Measurements from ENCODE around the gene INPPL1.

Gene INPPL1

DNA sequence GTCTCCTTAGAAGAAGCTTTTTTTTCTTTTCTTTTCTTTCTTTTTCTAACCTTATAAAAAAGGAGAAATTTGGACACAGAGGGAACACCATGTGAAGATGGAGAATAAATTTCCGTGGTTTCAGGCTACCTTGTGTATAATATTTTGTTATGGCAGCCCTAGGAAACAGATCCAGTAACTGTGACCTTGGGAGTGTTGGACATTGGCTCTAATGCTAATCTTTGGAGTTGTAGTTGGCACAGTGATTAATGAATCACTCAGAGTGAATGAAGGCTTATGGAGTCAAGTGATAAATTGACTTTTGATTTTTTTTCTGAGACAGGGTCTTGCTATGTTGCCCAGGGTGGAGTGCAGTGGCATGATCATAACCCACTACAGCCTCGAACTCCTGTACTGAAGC is 34.9 kb downstream of the INPPL1 start:
- Histone ChIP-seq H3K4me3 (ENCODE audit: low read length in 2 of 2) (no peak overlapping the region), H4K91ac (ENCODE audit: low read depth, low read length, poor library complexity) (no peak overlapping the region), H3K23ac (ENCODE audit: low read depth, low read length, poor library complexity) (no peak overlapping the region), H3K14ac (ENCODE audit: low read length) (no peak overlapping the region), H3K4me2 (ENCODE audit: insufficient read depth, low read length, poor library complexity, severe bottlenecking) (no peak overlapping the region), H3K79me1 (ENCODE audit: low read depth, low read length) (no peaks in the 10 kb centered on the region), H2BK120ac (ENCODE audit: low read depth, low read length) (no peak overlapping the region), H3K27me3 (ENCODE audit: control insufficient read depth in 3 of 3, insufficient read depth in 3 of 3, low read depth in 1 of 3, low read length in 3 of 3) (peaks cover 0 to 3% (median 1%) of the 10 kb centered on the region in 3 experiments), H3K9ac (ENCODE audit: low read depth, low read length, poor library complexity) (no peak overlapping the region), H3K18ac (ENCODE audit: low read length) (no peak overlapping the region), H3K36me3 (replicated peaks in 1 of 2; ENCODE audit: control insufficient read depth in 2 of 2, insufficient read depth in 2 of 2, low read length in 2 of 2) (no peaks in the 10 kb centered on the region), H3K9me3 (replicated peaks in 1 of 2; ENCODE audit: control insufficient read depth in 2 of 2, insufficient read depth in 1 of 2, low read depth in 1 of 2, low read length in 2 of 2) (no peaks in the 10 kb centered on the region), H4K8ac (ENCODE audit: low read depth, low read length) (no peak overlapping the region), H3K4ac (ENCODE audit: low read length) (no peak overlapping the region), H3K4me1 (ENCODE audit: control insufficient read depth in 2 of 2, insufficient read depth in 1 of 2, low read depth in 1 of 2, low read length in 2 of 2) (no peaks in the 10 kb centered on the region), H2BK15ac (ENCODE audit: low read length) (no peak overlapping the region), H2BK5ac (ENCODE audit: low read length) (no peak overlapping the region), H2AK5ac (ENCODE audit: low read depth, low read length) (no peak overlapping the region), H3K27ac (replicated peaks; ENCODE audit: low read length) (no peak overlapping the region), H2BK12ac (ENCODE audit: low read length) (no peak overlapping the region), H2AFZ (ENCODE audit: low read length) (no peak overlapping the region)
- no CpG with 5 or more reads among the region's 2 CpGs for WGBS, 2 donors (ENCODE audit: extremely low coverage in 2 of 2, insufficient read length in 2 of 2, insufficient replicate concordance in 1 of 2)
- DNase-seq (ENCODE audit: low spot score) = no peak

DNA sequence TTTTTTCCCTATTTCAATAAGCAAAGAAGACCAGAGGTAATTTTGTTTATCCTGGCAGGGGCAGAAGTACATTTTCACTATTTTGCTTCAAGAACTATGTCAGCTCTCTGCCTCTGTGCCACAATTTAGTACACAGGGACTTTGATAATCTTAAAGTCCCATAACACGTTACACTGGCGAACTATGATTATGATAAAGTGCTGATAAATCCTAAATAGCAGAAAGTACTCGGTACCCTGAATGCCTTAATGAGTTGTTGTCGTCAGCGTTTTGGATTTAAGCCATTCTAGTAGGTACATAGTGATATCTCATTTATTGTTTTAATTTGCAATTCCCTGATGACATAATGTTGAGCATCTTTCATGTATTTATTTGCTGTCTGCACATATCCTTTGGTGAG is 36.0 kb downstream of the INPPL1 start:
- Histone ChIP-seq H3K4ac (ENCODE audit: low read length) (no peak overlapping the region), H3K4me2 (ENCODE audit: insufficient read depth, low read length, poor library complexity, severe bottlenecking) (no peak overlapping the region), H3K36me3 (replicated peaks in 1 of 2; ENCODE audit: control insufficient read depth in 2 of 2, insufficient read depth in 2 of 2, low read length in 2 of 2) (no peaks in the 10 kb centered on the region), H4K8ac (ENCODE audit: low read depth, low read length) (no peak overlapping the region), H3K4me1 (ENCODE audit: control insufficient read depth in 2 of 2, insufficient read depth in 1 of 2, low read depth in 1 of 2, low read length in 2 of 2) (no peaks in the 10 kb centered on the region), H2AFZ (ENCODE audit: low read length) (no peak overlapping the region), H3K9me3 (replicated peaks in 1 of 2; ENCODE audit: control insufficient read depth in 2 of 2, insufficient read depth in 1 of 2, low read depth in 1 of 2, low read length in 2 of 2) (no peaks in the 10 kb centered on the region), H2AK5ac (ENCODE audit: low read depth, low read length) (no peak overlapping the region), H2BK120ac (ENCODE audit: low read depth, low read length) (no peak overlapping the region), H3K18ac (ENCODE audit: low read length) (no peak overlapping the region), H3K4me3 (ENCODE audit: low read length in 2 of 2) (no peak overlapping the region), H2BK5ac (ENCODE audit: low read length) (no peak overlapping the region), H3K27me3 (ENCODE audit: control insufficient read depth in 3 of 3, insufficient read depth in 3 of 3, low read depth in 1 of 3, low read length in 3 of 3) (peaks cover 0 to 3% (median 1%) of the 10 kb centered on the region in 3 experiments), H2BK12ac (ENCODE audit: low read length) (no peak overlapping the region), H3K27ac (replicated peaks; ENCODE audit: low read length) (no peak overlapping the region), H3K14ac (ENCODE audit: low read length) (no peak overlapping the region), H3K9ac (ENCODE audit: low read depth, low read length, poor library complexity) (no peak overlapping the region), H2BK15ac (ENCODE audit: low read length) (no peak overlapping the region), H4K91ac (ENCODE audit: low read depth, low read length, poor library complexity) (no peak overlapping the region), H3K23ac (ENCODE audit: low read depth, low read length, poor library complexity) (no peak overlapping the region), H3K79me1 (ENCODE audit: low read depth, low read length) (no peaks in the 10 kb centered on the region)
- no CpG with 5 or more reads among the region's 5 CpGs for WGBS, 2 donors (ENCODE audit: extremely low coverage in 2 of 2, insufficient read length in 2 of 2, insufficient replicate concordance in 1 of 2)
- no peak for DNase-seq (ENCODE audit: low spot score)

DNA sequence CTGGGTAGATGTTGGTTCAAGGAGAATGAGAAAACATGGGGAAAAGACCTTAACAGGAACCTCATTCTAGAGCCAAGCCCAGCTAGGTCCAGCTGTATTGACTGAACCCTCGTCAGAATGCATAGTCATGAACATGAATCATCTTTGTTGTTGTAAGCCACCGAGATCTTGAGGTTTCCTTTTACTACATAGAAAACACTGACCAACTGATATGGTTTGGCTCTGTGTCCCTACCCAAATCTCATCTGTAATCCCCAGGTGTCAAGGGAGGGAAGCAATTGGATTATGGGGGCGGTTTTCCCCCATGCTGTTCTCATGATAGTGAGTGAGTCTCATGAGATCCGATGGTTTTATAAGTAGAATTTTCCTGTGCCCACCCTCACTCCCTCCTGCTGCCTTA is 38.8 kb downstream of the INPPL1 start:
- Histone ChIP-seq H3K4me1 (ENCODE audit: control insufficient read depth in 2 of 2, insufficient read depth in 1 of 2, low read depth in 1 of 2, low read length in 2 of 2) (no peaks in the 10 kb centered on the region), H2BK5ac (ENCODE audit: low read length) (no peak overlapping the region), H3K36me3 (replicated peaks in 1 of 2; ENCODE audit: control insufficient read depth in 2 of 2, insufficient read depth in 2 of 2, low read length in 2 of 2) (no peaks in the 10 kb centered on the region), H3K27me3 (ENCODE audit: control insufficient read depth in 3 of 3, insufficient read depth in 3 of 3, low read depth in 1 of 3, low read length in 3 of 3) (peaks cover 0 to 7% (median 1%) of the 10 kb centered on the region in 3 experiments), H3K23ac (ENCODE audit: low read depth, low read length, poor library complexity) (no peak overlapping the region), H3K18ac (ENCODE audit: low read length) (no peak overlapping the region), H3K9ac (ENCODE audit: low read depth, low read length, poor library complexity) (no peak overlapping the region), H4K91ac (ENCODE audit: low read depth, low read length, poor library complexity) (no peak overlapping the region), H3K4me3 (ENCODE audit: low read length in 2 of 2) (no peak overlapping the region), H2BK12ac (ENCODE audit: low read length) (no peak overlapping the region), H2AK5ac (ENCODE audit: low read depth, low read length) (no peak overlapping the region), H3K4me2 (ENCODE audit: insufficient read depth, low read length, poor library complexity, severe bottlenecking) (no peak overlapping the region), H3K27ac (replicated peaks; ENCODE audit: low read length) (no peak overlapping the region), H3K14ac (ENCODE audit: low read length) (no peak overlapping the region), H3K4ac (ENCODE audit: low read length) (no peak overlapping the region), H2AFZ (ENCODE audit: low read length) (no peak overlapping the region), H3K9me3 (replicated peaks in 1 of 2; ENCODE audit: control insufficient read depth in 2 of 2, insufficient read depth in 1 of 2, low read depth in 1 of 2, low read length in 2 of 2) (no peaks in the 10 kb centered on the region), H3K79me1 (ENCODE audit: low read depth, low read length) (no peaks in the 10 kb centered on the region), H2BK15ac (ENCODE audit: low read length) (no peak overlapping the region), H2BK120ac (ENCODE audit: low read depth, low read length) (no peak overlapping the region), H4K8ac (ENCODE audit: low read depth, low read length) (no peak overlapping the region)
- no peak for DNase-seq (ENCODE audit: low spot score)
- WGBS, 2 donors (ENCODE audit: extremely low coverage in 2 of 2, insufficient read length in 2 of 2, insufficient replicate concordance in 1 of 2) = no CpG with 5 or more reads among the region's 4 CpGs

DNA sequence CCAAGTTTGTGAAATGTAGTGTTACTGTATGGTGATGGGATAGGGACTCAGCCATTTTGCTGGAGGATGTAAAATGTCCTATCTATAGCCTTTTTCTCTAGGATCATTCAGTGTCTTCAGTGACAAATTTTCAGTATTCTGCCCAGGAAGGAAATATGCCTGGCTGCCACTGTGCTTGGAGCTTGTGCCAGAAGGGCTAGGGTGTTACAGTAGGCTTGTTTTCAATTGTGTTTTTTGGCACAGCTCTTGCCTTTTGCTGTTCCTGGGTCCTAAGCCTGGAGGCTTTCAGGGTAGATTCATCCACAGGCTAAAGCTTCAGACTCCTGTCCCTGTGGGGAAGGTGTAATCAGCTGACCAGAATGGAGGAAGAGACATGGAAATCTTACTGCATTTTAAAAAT is 41.4 kb downstream of the INPPL1 start:
- Histone ChIP-seq H3K4me1 (ENCODE audit: control insufficient read depth in 2 of 2, insufficient read depth in 1 of 2, low read depth in 1 of 2, low read length in 2 of 2) (no peaks in the 10 kb centered on the region), H3K4me3 (ENCODE audit: low read length in 2 of 2) (no peak overlapping the region), H2AK5ac (ENCODE audit: low read depth, low read length) (no peak overlapping the region), H2BK120ac (ENCODE audit: low read depth, low read length) (no peak overlapping the region), H3K79me1 (ENCODE audit: low read depth, low read length) (no peaks in the 10 kb centered on the region), H3K9ac (ENCODE audit: low read depth, low read length, poor library complexity) (no peak overlapping the region), H4K8ac (ENCODE audit: low read depth, low read length) (no peak overlapping the region), H3K23ac (ENCODE audit: low read depth, low read length, poor library complexity) (no peak overlapping the region), H3K27ac (replicated peaks; ENCODE audit: low read length) (no peak overlapping the region), H3K36me3 (replicated peaks in 1 of 2; ENCODE audit: control insufficient read depth in 2 of 2, insufficient read depth in 2 of 2, low read length in 2 of 2) (no peaks in the 10 kb centered on the region), H3K27me3 (ENCODE audit: control insufficient read depth in 3 of 3, insufficient read depth in 3 of 3, low read depth in 1 of 3, low read length in 3 of 3) (peaks cover 0 to 3% (median 1%) of the 10 kb centered on the region in 3 experiments), H3K9me3 (replicated peaks in 1 of 2; ENCODE audit: control insufficient read depth in 2 of 2, insufficient read depth in 1 of 2, low read depth in 1 of 2, low read length in 2 of 2) (no peaks in the 10 kb centered on the region), H3K14ac (ENCODE audit: low read length) (no peak overlapping the region), H2BK5ac (ENCODE audit: low read length) (no peak overlapping the region), H2BK12ac (ENCODE audit: low read length) (no peak overlapping the region), H2BK15ac (ENCODE audit: low read length) (no peak overlapping the region), H4K91ac (ENCODE audit: low read depth, low read length, poor library complexity) (no peak overlapping the region), H3K18ac (ENCODE audit: low read length) (no peak overlapping the region), H3K4me2 (ENCODE audit: insufficient read depth, low read length, poor library complexity, severe bottlenecking) (no peak overlapping the region), H2AFZ (ENCODE audit: low read length) (no peak overlapping the region), H3K4ac (ENCODE audit: low read length) (no peak overlapping the region)
- no peak for DNase-seq (ENCODE audit: low spot score)

All from neuronal stem cell (in vitro differentiated cells).